GM12892 (cell line): ENCODE results near the gene ZNF525.
A peak's percentile ranks its signal among the peaks of the same experiment; 100 is the strongest.
"Not testable (repeated sequence)": the region's sequence is repeated elsewhere in the genome, so short reads cannot be mapped to it uniquely, and the experiment has no call there.

Experiments
- DNase-seq: peaks from one replicate; pipeline ENCODE4 v3.0.0; 2011; ENCODE audit not compliant: insufficient read length
- FAIRE-seq: peaks from 2 replicates; lab custom pipeline; 2011; peaks lifted over from hg19 to GRCh38; lab: Jason Lieb, UNC
- POLR2A ChIP-seq: IDR thresholded peaks from 2 replicates; pipeline ENCODE4 v1.6.1; 2011; ENCODE audit warnings: low read depth, low read length, control low read depth
- POLR2AphosphoS5 ChIP-seq: IDR thresholded peaks from 2 replicates; pipeline ENCODE4 v1.6.1; 2011; ENCODE audit warnings: low read depth, low read length, control low read depth
- TAF1 ChIP-seq: IDR thresholded peaks from 2 replicates; pipeline ENCODE4 v1.6.1; 2011; ENCODE audit warnings: low read depth, mild to moderate bottlenecking, control low read depth, low read length, borderline replicate concordance

The ZNF525 gene

GRCh38 chr19:53409505-53410204, 44.1 kb downstream of the ZNF525 start:
- DNase-seq (no peak), FAIRE-seq (no peak)
- TF ChIP-seq POLR2AphosphoS5, result no peak
- TF ChIP-seq POLR2A, result no peak
- no peak for TF ChIP-seq TAF1

DNA sequence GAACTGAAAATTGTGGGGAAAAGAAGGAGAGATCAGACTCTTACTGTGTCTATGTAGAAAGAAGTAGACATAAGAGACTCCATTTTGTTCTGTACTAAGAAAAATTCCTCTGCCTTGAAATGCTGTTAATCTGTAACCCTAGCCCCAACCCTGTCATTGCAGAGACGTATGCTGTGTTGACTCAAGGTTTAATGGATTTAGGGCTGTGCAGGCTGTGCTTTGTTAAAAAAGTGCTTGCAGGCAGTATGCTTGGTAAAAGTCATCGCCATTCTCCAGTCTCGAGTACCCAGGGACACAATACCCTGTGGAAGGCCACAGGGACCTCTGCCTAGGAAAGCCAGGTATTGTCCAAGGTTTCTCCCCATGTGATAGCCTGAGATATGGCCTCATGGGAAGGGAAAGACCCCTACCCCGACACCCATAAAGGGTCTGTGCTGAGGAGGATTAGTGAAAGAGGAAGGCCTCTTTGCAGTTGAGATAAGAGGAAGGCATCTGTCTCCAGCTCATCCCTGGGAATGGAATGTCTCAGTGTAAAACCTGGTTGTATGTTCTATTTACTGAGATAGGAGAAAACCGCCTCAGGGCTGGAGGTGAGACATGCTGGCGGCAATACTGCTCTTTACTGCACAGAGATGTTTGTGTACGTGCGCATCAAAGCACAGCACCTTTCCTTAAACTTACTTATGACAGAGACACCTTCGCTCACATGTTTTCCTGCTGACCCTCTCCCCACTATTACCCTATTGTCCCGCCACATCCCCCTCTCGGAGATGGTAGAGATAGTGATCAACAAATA, 55.2 kb downstream of the ZNF525 start:
- not testable (repeated sequence) for FAIRE-seq, DNase-seq

- no peak for FAIRE-seq
- DNase-seq, result no peak
- TF ChIP-seq POLR2A (no peak), TAF1 (no peak), POLR2AphosphoS5 (no peak)
Measured at GRCh38 chr19:53422551-53422950, 57.0 kb downstream of the ZNF525 start.

DNA sequence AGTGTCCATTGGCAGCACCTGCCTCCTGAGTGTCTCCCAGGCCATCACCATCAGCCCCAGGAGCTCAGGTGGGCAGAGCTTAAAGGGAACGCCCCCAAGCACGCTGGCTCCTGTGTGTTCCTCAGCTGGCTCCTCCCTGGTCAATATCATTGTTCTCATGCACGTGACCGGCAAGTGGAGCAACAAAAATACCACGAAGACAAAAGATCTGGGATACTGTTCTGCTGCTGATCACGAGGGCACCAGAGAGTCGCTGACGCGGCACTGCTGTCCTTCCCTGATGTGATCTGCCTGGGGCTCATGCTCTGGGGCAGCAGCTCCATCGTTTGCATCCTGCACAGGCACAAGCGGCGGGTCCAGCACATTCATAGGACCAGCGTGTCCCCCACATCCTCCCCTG, 57.6 kb downstream of the ZNF525 start:
- FAIRE-seq, DNase-seq: not testable (repeated sequence)

DNA sequence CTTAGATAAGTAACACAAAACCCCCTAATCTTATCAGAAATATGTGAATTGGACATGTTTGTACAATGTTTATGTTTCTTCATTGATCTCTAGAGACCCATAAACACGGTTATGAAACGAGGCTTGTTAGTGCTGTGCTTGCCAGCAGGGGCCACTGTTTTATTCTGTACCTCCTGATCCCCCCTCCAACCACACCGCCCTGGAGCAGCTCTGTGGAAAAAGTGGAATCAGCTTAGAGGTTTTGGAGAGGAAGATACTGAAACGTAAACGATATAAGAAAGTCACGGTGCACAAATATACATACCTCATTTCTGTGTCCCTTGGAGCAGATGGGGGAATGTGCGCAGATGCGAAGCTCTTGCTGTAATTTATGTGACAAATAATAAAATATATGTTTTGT, 58.2 kb downstream of the ZNF525 start:
- FAIRE-seq, DNase-seq: not testable (repeated sequence)

GRCh38 chr19:53424968-53425597, 59.6 kb downstream of the ZNF525 start:
- no peak for DNase-seq
- no peak for TF ChIP-seq TAF1
- TF ChIP-seq POLR2AphosphoS5, result no peak
- TF ChIP-seq POLR2A, result no peak
- FAIRE-seq, result no peak

DNA sequence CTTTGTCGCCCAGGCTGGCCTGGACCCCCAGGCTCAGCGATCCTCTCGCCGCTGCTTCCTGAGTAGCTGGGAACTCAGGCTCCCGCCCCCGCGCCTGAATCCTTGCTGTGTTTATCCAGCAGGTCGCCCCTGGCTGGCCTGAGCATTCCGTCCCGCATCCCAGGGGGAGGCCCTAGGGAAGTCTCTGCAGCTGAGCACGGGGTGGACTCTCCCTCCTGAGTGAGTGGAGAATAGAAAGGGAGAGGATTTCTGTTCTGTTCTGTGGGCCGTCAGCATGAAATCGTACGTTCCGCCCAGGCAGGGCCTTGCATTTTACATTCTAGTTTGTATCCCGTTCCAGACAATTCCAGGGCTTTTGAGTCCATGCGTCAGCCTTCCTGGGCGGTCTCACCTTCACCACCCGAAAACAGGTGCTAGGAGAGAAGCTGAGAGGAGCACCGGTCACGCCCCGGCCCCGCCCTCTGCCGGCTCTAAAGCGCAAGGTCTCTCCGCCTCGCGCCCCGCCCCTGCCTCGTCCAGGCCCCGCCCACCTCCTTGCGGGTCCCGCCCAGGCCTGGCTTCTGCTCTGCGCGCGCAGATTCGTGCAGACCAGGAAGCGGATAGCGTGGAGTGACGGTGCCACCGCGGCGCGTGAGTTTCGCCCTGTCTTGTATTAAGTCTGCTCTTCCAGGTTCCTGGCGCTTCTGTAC, 66.0 kb downstream of the ZNF525 start, which contains the start of gene ZNF761:
TSS of gene ZNF761 (plus strand) at position 586 of the 689 bp plus-strand sequence. CDS start 15,285 bp downstream, outside the sequence.
- FAIRE-seq (peak; percentile 90), DNase-seq (peak; percentile 69)
- TF ChIP-seq POLR2A, result peak; percentile 86
- peak; percentile 87 for TF ChIP-seq POLR2AphosphoS5
- TF ChIP-seq TAF1, result peak; percentile 61; the same call in 1 of the 2 replicates

DNA sequence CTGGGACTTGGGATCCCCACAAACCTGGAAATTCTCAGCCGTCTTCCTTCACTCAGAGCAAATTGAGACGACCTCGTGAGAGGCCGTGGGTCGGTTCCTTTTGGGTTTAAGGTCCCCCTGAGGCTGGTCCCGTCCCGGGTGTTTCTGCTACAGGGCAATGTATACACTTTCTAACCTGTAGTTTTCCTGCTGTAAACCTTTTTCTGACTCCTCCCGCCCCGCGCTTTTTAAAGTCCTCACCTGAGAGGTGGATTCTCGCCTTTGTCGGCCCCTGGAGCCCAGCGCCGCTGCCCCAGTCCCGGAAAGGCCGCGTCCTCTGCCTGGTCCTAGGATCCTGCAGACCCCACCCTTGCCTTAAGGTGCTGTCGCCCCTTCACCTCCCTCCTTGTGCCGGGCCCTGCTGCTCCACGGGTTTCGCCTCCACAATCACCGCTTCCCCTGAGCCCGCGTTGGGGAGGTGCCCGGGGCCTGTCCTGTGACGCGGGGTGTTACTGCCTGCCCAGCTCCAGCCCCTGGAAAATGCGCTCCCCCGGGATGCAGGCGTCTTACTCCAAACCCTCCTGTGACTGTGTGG, 66.7 kb downstream of the ZNF525 start:
- no peak for TF ChIP-seq POLR2AphosphoS5
- no peak for TF ChIP-seq POLR2A
- TF ChIP-seq TAF1, result no peak
- FAIRE-seq (no peak), DNase-seq (no peak)
